GM18858 (cell line): ENCODE results near the gene KRTAP5-2.
"Not testable (repeated sequence)": the region's sequence is repeated elsewhere in the genome, so short reads cannot be mapped to it uniquely, and the experiment has no call there.

Experiments
- ATAC-seq: cut with Tn5 transposase; IDR thresholded peaks from one replicate; pipeline ENCODE4 v1.9.1; 2021; ENCODE audit not compliant: unreplicated experiment

The KRTAP5-2 gene

DNA sequence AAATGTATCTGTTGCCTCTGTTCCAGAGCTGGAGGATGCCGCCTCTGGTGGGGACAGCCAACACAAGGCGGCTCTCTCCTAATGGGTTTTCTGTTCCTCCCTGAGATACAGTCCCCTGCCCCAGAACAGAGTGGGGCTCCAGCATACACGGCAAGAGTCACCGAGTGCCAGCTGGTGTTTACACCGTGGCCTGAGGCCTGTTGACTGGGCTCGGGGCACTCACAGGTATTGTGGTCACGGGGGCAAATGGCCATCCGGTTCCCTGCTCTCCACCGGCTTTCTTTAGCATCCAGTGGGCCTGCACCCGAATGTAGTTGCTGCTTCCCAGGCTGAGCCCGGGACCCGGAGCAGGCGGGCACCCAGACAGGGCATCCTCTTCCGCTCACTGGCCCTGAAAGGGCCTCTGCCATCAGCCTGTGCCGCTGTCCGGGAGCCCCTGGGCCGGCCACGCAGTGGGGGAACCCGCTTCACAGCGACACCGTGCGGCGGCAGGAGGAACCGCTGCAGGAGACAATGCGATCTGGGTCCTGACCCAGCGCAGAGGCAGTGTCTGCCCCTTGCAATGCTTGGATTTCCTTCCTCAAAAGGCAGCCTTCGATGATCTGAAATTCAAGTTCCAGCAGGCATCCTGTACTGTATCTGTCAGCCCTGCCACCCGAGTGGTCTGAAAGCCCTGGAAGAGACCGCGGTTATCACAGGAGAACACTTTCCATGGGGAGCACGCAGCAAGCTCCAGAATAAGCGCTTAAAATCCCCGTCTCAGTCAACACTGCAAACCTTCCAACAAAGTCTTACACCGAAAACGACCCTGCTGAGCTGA lies 30.6 kb upstream of the KRTAP5-2 start:
- no peak for ATAC-seq

DNA sequence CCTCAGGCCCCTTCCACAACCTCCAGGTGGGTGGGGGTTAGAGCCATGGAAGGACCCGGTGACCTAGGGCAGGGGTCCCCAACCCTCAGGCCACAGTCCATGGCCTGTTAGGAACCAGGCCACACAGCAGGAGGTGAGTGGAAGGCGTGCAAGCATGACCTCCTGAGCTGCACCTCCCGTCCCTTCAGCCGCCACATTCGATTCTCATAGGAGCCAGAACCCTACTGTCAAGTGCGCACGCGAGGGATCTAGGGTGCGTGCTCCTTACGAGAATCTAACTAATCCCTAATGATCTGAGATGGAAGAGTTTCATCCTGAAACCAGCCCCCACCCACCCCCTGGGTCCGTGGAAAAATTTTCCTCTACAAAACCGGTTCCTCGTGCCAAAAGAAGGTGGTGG lies 27.4 kb upstream of the KRTAP5-2 start:
- no peak for ATAC-seq

DNA sequence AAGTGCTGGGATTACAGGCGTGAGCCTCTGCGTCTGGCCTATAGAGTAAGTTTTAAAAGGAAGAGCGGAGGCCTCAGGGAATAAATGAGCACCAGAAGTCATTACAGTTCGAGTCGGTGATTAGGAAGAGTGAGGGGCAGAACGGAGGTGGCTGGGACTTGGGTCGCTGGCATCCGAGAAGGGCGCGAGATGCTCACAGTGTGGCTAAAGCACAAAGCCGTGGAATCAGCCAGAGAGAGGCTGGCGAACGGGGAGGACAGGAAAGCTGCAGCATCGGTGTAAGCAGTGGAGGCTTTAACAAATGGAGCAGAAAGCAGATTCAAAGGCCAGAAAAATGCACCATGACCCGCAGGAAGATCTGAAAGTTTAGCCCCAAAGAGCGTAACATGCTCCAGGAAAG lies 26.5 kb upstream of the KRTAP5-2 start:
- no peak for ATAC-seq

DNA sequence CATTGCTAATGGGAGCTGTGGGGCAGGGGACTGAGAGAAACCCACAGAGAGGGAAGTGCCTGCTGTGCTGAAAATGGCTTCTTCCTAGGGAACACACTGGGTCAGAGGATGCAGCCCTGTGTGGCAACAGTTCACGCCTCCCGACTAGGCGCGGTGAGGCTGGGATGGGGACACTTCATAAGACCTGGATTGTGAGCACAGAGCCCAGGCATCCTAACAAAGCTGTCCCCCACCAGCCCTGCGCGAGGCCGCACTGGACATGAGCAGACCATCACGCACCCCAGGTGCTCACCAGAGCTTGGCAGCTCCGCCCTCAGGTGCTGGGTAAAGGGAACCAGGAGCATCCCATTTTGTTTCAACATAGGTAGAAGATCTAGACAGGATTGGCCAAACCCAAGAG lies 25.6 kb upstream of the KRTAP5-2 start:
- no peak for ATAC-seq

DNA sequence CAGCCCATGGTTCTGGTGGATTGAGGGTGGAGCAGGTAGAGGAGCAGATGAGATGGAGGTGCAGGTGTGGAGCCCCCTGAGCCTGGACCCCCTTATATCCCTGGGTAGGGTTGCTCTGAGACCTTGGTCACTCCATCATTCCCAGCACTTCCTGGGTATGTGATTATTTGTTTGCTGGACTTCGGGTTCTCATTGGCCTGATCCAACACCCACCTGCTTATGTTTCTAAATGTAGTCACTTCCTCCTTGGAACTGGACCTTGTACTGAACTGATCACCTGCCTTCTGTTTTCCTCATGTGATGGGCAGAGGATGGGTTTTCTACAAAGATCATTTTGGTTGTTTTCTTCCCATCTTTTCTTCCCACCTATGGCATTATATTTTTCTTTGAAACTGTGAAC lies 24.0 kb upstream of the KRTAP5-2 start, which contains the start of gene KRTAP5-4:
TSS of gene KRTAP5-4 (minus strand) at position 53 of the 400 bp plus-strand sequence. CDS start at position 8, 45 bp downstream.
- ATAC-seq = no peak

DNA sequence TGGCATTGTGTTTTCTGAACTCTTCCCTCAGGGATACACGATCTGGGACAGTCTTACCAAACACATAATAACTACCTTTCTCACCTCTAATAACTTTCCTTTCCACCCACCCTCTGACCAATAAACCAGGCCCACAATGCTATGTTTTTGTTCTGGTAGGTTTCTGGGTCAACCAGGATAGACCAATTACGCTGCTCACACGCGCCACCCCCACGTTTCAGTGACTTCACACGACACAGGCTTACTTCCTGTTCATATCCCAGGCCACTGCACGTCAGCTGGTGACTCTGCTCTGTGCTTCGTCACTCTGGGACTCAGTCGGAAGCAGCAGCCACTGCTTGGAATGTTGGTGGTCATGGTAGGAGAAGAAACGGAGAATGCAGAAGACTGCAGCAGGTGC lies 21.4 kb upstream of the KRTAP5-2 start:
- ATAC-seq = no peak

DNA sequence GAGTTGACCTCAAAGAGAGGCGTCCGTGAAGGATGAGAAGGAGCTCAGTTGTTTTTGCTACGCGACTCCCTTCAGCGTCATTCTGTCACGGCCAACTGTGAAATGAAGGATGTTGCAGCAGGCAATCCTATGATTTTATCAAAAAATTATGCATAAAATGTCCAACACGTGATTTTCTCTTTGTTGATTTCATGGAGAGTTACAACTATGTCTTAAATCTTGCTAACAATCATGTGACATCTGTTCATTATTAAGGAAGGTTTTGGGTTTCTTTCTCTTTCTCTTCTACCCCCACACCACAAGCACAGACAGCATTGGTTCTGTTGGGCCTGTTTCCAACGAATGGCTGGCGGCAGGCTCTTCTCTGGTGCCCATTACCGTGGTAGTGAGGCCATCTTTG lies 20.1 kb upstream of the KRTAP5-2 start:
- ATAC-seq = no peak

DNA sequence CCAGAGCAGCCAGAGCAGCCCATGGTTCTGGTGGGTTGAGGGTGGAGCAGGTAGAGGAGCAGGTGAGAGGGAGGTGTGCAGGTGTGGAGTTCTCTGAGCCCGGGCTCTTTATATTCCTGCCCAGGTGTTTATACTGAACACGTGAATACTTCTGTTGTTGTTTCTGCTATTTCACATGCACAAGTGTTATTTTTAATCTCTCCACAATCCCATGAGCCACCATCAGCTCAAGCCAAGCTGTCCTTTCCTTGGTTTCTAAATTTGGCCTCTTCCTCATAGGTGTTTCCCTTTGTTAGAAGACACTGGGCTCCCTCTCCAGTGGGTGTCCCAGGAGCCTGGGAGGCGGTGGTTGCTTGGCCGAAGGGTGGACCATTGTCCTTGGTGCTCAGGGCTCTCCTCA lies 10.3 kb upstream of the KRTAP5-2 start, which contains the start of gene KRTAP5-3:
TSS of gene KRTAP5-3 (minus strand) at position 101 of the 400 bp plus-strand sequence. CDS start at position 23, 78 bp downstream.
- no peak for ATAC-seq

DNA sequence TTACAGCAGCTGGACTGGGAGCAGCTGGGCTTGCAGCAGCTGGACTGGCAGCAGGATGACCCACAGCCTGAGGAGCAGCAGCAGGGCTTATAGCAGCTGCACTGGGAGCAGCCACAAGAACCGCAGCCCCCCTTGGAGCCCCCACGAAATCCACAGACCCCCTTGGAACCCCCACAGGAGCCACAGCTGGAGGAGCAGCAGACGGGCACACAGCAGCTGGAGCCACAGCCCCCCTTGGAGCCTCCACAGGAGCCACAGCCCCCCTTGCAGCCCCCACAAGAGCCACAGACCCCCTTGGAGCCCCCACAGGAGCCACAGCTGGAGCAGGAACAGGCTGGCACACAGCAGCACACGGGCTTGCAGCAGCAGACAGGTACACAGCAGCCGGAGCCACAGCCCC lies 9.8 kb upstream of the KRTAP5-2 start:
- not testable (repeated sequence) for ATAC-seq

DNA sequence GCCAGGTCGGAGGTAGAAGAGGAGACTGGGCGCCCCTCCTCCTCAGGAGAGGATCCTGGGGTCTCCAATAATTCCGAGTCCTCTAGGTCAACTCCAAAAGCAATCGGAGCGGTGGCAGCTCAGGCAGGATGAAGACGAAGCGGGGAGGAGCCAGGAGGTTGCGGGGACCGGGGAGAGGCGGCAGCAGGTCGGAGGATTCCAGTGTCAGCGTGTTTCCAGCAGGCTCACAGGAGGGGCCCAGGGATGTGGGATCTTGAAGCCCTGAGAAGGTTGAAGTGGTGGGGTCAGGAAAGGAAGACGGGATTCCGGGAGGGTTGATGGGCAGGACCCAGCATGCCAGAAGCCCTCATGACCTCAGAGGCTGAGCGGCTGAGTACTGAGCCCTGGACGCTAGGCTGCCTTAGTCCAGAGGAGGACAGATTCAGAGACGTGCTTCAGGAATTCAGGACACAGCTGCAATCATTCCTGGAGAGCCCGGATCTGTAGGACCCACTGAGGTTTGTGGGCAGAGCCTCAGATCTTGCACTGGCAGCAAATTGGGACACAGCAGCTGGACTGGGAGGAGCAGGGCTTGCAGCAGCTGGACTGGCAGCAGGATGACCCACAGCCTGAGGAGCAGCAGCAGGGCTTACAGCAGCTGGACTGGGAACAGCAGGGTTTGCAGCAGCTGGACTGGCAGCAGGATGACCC lies 9.2 kb upstream of the KRTAP5-2 start:
- ATAC-seq = not testable (repeated sequence)

DNA sequence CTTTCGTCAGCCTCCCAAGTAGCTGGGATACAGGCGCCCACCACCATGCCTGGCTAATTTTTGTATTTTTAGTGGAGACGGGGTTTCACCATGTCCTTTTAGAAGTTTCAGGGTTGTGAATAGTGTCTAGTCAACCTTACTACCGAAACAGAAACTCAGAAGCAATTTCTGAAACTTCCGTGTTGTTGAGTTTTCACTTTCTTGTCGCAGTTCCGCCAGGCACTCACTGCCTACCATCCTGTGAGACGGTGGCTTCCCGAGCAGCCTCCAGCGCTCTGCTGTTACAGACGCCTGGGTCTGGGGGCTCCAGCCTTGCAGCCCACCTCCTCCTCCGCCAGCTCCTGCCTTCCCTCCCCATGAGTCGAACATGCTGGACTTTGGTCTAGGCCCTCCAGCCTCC lies 7.8 kb upstream of the KRTAP5-2 start:
- ATAC-seq = peak; percentile 71

DNA sequence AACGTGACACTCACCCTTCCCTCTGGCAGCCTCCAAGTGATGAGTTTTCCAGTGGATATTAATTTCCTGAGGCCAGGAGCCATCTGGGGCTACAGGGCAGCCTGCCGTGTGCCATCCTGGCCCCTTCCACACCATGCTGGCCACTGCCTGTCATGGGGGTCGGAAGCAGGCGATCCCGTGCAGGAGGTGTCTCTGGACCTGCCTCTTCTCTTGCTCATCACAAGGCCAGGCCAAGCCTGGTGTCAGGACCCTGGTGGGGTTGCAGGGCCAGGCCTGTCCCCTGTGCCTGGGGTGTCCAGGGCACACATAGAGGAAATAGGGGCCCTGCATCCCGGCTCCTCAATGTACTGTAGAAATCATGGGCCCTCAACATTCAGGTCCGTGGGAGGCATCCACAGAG lies 6.6 kb upstream of the KRTAP5-2 start:
- no peak for ATAC-seq

DNA sequence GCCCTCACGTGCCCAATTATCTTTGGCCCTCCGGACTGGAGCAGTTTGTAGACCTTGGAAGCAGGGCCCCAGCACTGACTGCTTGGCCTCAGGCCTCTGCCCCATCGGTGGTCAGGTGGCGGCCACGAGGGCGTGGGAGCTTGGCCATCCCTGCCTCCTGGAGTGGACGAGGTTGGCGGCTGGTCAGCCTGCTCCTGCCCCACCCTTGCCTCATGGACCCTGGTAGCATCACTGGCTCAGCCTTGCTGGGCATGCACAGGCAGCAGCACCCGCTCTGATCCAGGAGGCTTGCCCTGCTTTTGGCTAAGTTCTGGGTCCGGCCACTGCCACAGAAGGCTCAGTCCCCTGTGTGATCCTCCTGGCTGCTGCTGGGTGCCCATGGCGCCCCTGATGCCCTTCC lies 6.1 kb upstream of the KRTAP5-2 start:
- no peak for ATAC-seq

DNA sequence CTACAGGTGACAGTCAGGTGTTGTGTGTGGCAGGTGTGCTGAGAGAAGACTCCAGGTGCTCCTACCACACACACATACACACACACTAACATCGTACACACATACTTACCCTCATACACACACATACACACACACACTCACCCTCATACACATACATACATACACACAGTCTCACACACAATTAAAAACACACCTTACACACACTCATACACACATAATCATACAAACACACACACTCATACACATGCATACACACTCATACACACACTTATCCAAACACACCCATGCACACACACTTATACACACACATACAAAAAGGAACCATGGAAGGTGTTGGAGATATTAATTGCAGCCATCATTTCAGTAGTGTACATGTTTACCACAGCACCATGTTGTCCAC lies 5.5 kb upstream of the KRTAP5-2 start:
- no peak for ATAC-seq

DNA sequence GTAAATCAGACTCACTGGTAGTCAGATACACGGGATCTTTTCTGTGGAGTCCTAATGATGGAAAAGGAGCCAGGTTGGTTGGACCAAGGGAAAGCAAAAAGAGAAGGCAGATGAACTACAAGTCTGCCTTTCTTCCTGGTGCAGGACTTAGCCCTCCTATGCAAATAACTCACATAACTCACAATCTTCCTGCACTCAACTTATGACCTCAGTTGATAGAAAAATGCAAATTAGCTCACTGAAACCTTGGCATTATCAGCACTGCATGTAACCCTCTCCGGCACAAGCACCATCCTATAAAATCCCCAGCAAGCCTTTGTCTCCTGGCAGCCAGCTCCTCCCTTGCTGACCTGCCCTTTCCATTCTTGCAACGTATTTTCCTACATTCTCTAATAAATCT lies 3.6 kb upstream of the KRTAP5-2 start:
- not testable (repeated sequence) for ATAC-seq

DNA sequence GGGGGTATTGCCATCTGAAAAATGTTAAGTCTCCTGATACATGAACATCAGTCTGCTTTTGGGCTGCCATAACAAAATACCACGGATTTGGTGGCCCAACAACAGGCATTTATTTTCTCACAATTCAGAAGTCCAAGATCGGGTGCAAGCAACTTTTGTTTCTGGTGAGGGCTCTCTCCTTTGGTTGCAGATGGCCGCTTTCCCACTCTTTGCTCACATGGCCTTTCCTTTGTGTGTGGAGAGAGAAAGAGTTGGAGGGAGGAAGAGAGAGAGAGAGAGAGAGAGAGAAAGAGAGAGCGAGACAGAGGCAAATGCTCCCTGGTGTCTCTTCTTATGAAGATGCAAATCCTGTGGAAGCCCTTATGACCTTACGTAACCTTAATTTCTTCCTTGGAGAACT lies 2.5 kb upstream of the KRTAP5-2 start:
- no peak for ATAC-seq

DNA sequence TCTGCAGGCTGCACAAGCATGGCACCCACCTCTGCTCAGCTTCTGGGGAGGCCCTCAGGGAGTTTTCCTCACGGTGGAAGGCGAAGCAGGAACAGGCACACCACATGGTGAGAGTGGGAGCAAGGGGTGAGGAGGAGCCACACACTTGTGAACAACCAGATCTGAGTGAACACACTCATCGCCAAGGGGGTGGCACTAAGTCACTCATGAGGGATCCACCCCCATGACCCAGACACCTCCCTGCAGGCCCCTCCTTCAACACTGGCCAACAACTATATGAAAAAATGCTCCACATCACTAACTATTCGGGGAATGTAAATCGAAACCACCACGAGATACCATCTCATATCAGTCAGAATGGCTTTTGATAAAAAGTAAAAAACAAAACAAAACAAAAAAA lies 722 bp upstream of the KRTAP5-2 start:
- ATAC-seq = no peak

DNA sequence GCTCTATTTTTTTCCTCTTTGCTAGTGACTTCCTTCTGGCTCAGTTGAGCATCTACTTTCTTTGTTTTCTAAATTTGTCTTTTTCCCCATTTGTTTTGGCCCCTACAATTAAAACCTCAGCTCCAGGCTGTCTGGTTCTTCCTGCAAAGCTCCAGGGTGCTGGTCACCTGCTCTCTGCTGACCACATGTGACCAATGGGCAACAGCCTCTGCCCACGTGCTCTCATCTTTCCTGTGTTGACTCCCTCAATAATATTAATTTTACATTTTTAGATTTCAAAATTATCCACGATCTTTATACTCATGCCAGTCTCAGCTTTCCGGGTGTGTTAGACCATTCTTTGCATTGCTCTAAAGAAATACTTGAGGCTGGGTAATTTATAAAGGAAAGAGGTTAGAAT lies 312 bp upstream of the KRTAP5-2 start:
- not testable (repeated sequence) for ATAC-seq

DNA sequence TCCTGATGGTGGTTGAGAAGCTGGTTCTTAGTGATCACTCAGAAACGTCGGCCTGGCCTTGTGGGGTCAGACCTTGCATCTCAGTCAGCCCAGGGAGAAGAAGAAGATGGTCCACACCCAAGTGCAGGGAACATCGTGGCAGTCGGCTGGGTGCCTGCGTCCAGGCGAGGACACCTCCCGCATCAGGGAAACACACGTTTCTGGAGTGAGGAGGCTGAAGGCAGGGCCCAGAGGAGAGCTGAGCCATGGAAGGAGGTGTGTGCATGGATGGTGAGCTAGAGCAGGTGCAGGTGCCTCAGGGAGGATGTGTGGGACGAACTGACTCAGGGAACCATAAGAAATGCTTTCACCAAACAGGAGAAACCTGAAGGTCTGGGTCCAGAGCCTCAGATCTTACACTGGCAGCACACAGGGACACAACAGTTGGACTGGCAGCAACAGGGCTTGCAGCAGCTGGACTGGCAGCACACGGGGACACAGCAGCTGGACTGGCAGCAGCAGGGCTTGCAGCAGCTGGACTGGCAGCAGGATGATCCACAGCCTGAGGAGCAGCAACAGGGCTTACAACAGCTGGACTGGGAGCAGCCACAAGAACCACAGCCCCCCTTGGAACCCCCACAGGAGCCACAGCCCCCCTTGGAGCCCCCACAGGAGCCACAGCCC lies 632 bp downstream of the KRTAP5-2 start:
- no peak for ATAC-seq

DNA sequence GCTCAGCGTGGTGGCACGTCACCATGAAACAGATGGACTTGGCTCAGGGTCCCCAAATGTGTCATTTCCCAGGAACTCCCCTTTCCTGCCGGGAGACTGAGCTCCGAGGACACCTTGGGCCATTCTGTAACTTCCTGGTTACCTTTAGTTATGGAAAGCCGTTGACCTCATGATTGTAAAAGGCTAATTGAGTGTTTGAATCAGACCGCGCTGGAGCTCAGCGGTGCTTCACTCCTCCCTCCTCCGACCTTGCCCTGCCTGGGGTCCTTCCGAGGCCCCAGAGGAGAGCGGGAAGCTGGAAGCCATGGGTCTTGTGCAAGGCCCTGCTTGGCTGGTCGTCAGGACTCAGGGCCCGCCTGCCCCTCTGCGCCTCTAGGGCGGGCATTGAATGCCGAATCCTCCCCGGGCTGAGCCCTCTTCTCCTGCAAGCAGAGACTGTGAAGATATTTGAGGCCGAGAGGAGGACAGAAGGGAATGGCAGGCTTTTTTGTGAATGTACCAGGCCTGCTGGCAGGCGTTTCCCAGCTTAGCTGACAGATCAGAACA lies 1.4 kb downstream of the KRTAP5-2 start:
- not testable (repeated sequence) for ATAC-seq

DNA sequence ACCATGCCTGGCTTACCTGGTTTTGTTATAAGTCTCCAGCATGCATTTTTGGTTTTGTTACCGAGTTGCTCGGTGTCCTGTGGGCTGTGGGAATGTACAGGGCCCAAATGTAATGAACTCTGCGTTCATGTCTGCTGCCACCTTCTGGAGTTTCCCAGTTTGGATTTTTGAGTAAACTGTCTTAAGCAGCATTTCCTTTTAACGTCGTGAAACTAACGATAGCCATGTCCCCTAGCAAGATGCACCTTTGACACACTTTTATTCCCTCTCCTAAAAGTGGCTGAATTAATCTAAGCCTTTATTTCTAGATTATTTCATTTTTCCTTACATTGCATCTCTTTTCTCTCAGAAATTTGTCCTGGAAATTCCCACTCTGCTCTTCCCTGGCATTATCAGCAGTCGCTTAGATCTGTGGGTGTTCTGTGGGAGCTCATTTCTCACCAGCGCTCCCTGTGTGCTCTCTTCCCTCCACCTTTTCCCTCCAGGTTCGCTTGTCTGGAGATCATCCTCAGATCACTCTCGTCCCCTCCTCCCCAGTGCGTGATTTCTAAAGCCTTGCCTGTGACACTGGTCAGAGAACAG lies 2.0 kb downstream of the KRTAP5-2 start:
- ATAC-seq = not testable (repeated sequence)
